Peyer's patch (tissue), 4 donors: ENCODE data around the gene CLCNKA.

Experiments
- POLR2A ChIP-seq, 2 donors: fragments of 450-650 bp; IDR thresholded peaks; one replicate each; pipeline ENCODE4 v1.5.1; 2017; ENCODE audit warnings: antibody characterized with exemption in 2 of 2, mild to moderate bottlenecking in 2 of 2, moderate library complexity in 2 of 2
- TF ChIP-seq, protein P1 (sequence below), 6 experiments: fragments of 450-650 bp in 4 of 6; fragments of 200-600 bp in 2 of 6; sonication (generic) in 1 of 6; IDR thresholded peaks; one replicate each; pipeline ENCODE4 v1.5.1; 2017 to 2019; ENCODE audit warnings: antibody characterized with exemption in 6 of 6, mild to moderate bottlenecking in 3 of 6, moderate library complexity in 1 of 6

DNA sequence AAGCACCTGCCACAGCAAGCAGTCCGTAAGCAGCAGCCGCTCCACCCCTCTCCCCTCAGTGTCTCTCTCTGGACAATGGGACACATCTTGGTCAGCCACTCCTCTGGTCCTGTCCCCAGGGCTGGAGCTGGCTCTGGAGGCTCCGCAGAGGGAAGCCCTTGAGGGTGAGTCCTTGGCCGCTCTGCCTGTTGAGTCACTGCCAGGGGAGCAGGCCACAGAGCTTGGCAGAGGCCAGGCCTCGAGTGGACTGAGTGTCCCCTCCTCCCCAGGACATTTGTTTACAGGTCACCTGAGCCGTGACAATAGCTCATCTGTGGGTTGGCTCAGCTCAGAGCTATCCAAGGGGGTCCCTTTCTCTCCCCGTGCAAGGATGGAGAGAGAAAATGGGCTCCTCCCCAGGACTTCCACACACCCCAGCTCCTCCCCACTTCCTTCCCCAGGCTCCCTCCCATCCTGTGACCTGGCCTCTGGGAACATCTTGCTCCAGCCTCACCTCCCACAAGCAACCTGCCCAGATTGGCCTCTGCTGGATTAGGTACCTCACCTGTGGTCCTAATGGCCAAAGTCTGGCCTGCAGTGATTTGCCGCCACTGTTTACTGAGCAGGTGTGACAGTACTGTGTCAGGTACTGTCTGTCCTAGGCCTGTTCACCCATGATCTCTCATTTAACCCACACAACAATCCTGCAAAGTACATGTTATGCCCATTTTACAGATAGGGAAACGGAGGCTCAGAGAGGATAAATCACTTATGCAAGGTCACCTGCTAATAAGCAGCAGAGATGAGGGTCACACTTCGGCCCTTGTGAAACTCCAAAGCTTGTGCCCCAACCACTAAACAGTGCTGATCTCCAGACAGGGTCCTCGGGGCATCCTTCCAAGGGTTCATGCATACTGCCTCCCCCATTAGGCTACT, 46.8 kb downstream of the CLCNKA start:
- TF ChIP-seq POLR2A (IDR thresholded peaks at IDR 0.05), result no peak
- TF ChIP-seq, protein P1, sequence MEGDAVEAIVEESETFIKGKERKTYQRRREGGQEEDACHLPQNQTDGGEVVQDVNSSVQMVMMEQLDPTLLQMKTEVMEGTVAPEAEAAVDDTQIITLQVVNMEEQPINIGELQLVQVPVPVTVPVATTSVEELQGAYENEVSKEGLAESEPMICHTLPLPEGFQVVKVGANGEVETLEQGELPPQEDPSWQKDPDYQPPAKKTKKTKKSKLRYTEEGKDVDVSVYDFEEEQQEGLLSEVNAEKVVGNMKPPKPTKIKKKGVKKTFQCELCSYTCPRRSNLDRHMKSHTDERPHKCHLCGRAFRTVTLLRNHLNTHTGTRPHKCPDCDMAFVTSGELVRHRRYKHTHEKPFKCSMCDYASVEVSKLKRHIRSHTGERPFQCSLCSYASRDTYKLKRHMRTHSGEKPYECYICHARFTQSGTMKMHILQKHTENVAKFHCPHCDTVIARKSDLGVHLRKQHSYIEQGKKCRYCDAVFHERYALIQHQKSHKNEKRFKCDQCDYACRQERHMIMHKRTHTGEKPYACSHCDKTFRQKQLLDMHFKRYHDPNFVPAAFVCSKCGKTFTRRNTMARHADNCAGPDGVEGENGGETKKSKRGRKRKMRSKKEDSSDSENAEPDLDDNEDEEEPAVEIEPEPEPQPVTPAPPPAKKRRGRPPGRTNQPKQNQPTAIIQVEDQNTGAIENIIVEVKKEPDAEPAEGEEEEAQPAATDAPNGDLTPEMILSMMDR (IDR thresholded peaks at IDR 0.05), result no peak
